HG03196 (cell line): ENCODE data around the gene C10orf105.

Experiments
- ATAC-seq: cut with Tn5 transposase; IDR thresholded peaks from one replicate; pipeline ENCODE4 v1.9.1; 2021; ENCODE audit not compliant: unreplicated experiment

Gene C10orf105

DNA sequence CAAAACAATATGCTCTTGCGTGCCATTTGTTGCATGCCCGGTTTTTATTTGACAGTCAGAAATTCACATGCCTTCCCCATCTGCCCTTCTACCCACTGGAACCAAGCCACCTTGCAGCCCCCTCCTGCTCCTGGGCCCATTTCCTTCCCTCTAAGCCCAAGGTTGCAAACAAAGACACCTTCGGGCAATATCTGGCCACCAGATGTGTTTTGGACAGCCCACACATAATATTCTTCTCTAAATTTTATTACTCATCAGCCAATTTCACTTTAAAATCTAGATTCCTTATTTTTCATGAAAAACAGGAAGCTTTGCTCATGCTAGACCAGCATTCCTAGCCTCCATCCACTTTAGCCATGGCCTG, 18.2 kb upstream of the C10orf105 start:
- ATAC-seq: no peak

DNA sequence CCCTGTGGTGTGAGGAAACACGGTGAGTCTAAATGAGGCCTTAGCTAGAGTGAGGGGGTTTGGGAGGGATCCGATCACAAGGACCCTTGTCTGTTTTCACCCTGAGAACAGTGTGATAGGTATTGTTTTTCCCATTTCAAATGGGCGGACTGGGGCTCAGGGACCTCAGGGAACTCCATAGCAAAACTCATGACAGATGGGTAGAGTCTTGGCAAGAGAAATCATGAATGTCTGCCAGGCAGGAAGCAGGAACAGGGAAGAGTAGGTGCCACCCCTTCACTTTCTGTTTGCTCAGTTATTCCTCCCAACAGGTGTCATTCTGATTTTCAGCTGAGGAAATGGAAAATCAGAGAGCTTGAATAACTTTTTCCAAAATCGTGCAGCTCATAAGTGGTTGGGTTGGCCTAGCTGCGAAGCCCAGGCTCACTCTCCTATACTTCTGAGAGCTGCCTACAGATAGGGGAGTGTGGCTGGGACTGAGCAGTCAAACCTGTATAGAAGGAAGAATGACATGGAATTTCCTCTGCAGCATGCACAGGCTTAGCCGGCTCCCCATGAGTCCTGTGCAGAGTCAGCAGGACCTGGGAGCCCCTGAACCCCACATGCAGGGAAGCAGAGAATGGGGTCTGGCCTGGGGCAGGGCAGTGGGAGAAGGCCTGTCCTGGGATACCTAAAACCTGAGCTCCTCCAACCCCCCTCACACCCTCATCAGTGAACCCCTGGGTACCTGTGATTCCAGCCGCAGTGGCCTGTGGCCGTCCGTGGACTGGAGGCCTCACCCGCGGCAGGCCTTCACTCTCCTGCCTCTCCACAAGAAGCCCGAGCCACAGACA, 17.6 kb upstream of the C10orf105 start:
- ATAC-seq: no peak

DNA sequence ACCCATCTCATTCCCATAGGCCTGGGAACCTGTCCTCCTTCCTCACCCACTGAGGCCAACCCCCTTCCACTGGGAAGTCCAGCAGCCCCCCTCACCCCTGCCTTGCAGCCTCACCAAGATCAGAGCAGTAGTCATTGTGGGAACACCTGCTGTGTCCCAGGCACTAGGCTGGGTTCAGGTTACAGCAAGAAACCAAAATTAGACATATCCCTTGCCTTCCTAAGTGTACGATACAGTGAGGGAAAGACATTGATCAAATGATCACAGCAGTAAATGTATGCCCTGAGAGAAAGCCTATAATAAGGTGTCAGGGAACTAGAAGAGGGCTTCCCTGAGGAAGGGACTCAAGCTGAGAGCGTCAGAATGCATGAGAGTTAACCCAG, 17.0 kb upstream of the C10orf105 start:
- no peak for ATAC-seq

DNA sequence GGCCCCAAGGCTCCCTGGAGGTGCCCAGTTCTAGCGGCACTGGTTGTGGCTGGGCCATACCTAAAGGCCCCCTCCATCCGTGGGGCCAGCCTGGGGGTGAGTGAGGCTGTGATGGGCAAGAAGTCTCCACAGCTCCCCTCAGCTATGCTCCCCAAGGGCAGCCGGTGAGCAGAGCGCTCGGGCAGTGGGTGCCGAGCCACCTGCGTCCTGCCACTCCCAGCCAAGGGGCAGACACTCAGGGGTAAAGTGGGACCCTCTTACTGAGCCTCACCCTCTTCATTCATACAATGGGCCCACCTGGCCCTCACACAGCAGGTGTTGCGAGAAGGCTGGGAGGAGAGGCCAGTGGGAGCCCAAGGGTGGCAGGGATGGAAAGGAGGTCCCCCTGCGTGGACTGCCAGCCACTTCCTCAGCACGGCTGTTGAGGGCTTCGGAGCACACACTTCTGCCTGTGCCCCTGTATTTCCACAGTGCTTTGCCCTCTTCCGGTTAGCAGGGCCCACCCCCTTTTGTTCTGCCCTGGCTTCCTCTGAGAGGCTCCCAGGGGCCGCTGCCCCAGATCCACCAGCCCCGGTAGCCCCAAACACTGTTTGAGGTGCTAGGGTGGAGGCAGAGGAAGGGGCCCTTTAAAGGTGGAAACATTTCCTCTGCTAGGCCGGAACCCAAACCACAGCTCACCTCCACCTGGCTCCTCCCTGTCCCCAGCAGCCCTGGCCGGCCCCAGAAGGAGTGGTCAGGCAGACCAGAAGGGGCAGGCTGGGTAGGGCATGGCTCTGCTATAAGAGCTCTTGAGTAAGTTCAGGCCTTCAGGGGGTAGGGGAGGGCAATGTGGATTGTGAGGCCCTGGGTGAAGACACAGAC, 16.4 kb upstream of the C10orf105 start:
- no peak for ATAC-seq

DNA sequence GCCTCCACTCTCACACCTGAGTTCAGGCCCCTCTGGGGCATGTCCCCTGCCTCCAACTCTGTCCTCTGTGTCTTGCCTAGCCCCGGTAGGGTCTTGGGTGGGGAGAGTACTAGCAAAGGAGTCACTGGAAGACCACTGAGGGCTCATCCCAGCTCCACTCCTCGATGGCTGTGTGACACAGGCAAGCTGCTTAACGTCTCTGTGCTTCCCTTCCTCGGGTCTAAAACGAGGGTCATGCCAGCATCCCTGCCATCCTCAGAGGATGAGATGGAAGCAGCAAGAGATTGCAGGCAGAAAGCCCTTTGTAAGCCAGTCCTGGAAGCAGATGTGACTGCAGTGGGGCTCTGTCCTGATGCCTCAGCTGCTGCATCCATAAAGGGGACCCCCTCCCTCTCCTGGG, 15.2 kb upstream of the C10orf105 start:
- ATAC-seq: no peak

DNA sequence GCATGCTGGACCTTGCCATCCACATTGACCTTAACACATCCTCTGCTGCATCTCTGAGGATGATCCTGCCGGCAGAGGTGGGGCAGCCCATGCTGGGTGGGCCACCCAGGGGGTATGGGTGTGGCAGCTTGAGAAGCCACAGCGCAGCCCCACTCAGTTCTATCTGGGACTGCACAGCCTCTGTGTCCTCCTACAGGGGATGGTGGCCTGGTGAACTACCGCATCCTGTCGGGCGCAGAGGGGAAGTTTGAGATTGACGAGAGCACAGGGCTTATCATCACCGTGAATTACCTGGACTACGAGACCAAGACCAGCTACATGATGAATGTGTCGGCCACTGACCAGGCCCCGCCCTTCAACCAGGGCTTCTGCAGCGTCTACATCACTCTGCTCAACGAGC, 12.2 kb upstream of the C10orf105 start:
- no peak for ATAC-seq

DNA sequence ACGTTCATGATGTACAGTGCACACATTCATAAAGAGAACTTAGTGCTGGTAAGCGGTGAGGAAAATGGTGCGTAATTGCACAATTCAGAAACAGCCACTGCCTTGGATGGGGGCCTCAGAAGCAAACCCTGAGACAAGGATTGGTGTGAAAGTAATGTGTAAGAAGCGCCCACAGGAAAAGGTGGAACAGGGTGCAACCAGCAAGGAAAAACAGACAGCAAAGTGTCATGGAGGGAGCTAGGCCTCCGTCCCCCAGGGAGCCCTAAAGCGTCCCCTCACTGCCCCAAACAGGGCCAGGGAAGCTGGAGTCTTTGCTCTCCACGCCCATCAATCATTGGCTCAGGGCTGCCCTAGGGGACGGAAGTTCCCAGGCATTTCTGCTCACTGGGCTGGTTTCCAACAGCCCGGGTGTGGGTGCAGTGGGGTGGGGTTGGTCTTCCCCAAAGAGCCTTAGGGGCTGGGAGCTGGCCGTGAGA, 9.6 kb upstream of the C10orf105 start:
- ATAC-seq: no peak

DNA sequence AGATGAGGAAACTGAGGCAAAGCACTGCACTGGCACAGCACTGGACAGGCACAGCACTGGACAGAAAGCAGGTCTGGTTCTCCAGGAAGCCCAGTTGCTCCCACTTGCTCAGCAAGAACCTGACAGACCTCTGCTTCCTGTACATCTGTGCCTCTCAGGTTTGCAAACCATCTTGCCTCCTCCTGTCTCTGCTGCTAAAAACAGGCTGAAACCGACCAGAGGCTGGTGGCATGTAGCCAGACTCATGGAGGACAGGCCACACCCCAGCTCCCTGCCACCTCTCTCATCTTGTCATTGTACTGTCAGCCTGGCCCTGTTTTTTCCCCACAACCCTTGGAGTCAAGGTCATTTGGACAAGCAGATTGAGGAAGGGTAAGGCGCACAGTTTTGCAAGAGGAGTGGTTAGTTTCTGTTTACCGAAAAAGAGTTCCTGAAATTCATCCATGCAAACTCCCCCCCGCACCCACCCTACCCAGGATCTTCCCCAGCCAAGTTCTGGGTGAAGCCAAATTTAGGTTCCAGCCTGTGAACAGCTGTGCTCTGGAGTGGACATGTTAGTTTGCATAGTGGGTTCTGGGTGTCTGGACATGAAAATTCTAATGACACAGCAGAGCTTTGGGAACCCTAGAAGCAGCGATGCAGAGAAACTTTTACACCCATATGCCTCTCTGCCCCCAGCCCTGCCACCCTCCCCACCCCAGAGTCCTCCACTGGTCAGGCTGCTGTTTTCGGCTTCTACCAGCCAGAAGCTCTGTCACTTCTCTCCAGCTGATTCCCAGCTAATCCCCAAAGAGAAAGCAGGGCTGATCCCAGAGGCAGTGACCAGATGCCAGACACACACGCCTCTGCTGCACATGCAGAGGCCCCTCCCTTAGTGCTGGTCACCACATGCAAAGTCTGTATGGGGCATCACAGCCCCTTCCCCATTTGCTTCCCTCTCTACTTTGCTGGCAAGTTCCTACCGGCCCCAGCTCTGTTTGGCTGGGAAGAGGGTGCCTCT, 8.5 kb upstream of the C10orf105 start:
- peak; percentile 55 for ATAC-seq

DNA sequence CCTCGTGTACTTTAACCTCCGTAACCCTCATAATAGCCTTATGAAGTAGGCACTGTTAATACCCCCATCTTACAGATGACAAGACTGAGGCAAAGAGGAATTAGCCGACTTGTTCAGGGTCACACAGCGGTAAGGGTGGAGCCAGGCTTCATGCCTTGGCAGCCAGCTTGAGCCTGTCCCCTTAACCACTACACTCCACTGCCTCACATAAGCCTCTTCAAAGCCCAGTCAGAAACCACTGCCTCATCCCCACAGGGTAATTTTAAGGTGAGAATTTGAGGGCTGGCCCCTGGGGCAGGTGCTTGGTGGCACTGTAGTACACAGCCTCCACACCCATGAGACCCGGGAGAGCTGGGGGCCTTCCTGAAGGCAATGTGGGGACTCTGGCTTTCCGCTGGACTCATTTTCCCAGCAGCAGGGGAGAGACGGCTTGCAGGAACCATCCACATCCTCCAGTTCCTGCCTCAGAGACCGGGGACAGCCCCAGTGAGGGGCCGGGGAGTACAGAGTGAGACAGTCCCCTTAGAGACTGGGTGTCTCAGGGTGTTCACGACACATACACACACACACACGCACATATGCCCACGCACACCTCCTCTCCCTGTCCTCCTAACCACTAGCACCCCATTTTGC, 7.6 kb upstream of the C10orf105 start:
- peak; percentile 34 for ATAC-seq

DNA sequence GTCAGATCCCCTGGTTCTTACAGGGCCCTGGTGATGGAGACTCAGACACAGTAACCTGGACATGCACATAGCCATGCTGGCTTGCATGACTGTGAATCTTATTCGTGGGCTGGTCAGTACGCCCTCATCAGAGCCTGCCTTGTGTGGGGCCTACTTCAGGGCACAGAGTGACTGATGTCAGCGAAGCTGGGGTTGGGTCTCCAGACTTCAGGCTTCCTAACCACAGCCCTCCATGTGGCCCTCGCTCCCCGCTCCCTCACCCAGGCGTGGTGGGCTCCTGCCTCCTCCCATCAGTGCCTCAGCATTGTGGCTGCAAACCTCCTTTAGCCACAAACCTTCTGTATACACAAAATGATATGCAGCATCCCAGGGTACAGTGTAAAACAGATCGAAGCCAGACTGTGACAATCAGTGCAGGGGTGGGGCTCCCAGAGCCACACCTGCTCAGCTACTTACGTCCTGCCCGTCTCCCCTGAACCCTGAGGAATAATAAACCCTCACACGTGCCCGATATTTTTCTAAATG, 7.1 kb upstream of the C10orf105 start:
- no peak for ATAC-seq

DNA sequence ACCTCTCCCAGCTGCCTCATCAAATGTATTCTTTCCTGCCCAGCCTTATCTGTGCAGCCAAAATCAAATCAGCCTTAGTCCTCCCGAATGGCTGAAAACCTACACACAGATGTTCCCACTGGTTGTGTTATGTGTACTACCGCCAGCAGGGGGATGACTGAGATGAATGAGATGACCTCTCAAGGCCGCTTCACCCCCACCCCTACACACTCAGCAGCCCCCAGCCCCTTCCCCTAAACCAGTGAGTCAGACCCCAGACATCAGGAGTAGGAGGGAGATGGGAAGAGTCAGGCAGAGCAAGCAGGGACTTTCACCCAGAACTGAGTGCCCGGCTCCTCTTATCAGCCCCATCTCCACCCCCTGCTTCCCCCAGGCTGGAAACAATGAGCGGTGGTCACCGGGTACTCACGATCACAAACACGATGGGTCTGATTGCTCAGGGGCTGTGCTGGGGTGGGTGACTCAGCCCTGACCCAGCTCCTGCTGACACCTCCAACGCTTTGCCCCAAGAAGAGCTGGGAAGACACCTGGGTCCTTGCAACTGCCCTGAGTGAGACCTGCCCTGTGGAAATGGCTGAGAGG, 6.5 kb upstream of the C10orf105 start:
- ATAC-seq: no peak

DNA sequence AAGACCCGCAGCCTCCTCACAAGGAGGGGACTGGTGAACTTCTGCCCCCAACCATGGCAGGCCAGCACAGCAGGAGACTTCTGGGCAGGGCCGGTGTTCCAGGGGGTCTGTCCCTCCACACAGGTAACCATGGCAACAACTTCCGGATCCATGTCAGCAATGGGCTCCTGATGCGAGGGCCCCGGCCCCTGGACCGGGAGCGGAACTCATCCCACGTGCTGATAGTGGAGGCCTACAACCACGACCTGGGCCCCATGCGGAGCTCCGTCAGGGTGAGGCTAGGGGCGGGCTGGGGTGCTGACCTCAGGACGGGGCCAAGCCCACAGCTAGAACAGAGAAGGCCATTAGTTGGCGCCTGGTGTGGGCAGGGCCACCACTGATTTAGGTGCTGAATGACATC, 5.7 kb upstream of the C10orf105 start:
- ATAC-seq: no peak

DNA sequence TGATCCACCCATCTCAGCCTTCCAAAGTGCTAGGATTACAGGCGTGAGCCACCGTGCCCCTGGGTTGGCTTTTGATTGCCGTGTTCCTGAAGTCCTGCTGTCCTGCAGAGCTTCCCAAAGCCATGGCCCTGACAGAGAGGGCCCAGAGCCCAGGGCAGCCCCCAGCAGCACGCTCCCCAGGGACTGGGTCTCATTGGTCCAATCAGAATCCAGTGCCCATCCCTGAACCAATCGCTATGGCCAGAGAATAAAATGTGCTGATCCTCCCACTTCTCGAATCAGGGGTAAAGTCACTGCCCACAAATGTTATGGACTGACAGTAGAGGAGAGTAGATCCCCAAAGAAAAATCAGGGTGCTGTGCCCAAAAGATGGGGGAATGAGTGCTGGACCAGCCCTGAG, 5.0 kb upstream of the C10orf105 start:
- ATAC-seq: no peak

DNA sequence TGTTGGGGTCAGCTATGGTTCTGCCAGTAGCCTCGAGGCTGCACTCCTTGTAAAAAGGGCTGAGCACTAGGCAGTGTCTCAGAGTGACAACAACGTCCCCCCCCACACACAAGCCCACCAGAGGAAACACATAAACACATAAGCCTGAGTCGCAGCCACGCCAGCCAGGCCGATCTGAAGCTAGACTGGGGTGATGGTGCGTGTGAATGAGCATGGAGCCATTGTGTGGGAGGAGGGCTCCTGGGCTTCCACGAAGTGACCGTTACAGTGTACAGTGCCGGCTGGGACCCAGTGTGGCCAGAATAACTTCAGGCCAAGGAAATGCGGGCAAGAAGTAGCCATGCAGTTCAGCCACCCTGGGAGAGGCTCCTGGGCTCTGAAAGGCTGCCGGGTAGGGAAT, 3.7 kb upstream of the C10orf105 start:
- no peak for ATAC-seq

DNA sequence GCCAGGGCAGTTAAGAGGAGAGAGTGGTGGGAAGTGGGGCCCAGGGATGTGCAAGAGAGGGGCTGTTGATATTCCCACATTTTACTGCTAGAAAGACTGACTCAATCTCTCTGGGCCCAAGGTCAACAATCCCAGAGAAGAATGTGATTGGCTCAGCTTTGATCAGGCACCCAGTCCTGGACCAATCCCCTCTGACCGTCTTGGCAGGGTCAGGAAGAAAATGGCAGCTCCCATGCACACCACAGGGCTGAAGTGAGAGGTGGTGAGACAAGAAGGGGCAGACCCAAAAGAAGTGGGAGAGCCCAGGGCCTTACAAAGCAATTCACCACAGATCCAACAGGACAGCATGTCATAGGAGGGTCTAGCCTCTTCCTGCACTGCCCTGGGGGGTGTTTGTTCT, 3.3 kb upstream of the C10orf105 start:
- ATAC-seq: no peak

DNA sequence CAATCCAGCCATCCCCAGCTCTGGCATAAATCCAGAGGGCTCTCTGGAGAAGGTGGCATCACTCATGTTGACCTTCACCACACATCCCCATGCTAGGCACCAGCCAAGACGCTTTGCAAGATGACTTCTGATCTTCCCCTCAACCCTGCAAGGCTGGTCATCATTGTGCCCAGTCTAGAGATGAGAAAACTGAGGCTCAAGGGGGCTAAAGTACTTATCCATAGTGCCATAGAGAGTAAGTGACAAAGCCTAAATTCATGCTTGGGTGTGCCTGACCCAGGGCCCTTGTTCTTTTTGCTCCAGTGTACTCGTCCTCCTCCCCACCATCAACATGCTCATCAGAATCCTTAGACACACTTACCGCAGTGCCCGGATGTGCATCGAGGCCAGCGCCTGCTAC, 1.7 kb upstream of the C10orf105 start:
- ATAC-seq: no peak

DNA sequence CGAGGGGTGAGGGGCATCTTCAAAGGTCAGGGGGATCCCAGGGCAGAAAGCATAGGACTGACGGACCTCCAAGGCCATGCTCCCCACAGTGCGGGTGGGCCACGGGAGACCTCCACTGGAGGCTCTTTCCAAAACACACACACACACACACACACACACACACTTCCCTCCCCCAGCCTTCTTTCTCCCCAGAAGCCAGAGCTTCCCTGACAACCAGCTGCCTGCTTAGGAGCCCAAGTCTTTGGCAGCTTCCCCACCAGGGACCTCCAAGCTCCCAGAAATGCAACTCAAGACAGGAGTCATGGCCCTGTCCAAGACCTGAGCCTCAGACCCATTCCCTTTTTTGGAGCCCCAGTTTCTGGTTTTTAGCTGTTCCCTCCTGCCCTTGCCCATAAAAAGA, 710 bp upstream of the C10orf105 start:
- ATAC-seq: no peak

DNA sequence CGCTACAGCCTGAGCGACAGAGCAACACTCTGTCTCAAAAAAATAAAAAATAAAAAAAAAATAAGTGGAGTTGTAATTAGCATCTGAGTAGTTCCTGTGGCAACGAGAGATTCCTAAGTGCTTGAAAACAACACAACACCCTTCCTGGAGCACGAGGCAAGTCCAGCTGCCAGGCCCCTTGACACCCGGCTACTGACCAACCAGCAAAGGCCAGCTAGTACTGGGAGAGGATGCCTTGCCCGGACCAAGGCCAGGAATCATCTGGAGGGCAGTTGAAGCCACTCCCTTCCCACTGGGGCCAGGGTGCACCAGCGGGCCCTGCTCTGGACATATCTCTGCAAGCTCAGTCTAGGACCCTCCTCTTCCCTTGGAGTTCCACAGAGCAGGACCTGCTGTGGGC, 536 bp downstream of the C10orf105 start:
- ATAC-seq: no peak

DNA sequence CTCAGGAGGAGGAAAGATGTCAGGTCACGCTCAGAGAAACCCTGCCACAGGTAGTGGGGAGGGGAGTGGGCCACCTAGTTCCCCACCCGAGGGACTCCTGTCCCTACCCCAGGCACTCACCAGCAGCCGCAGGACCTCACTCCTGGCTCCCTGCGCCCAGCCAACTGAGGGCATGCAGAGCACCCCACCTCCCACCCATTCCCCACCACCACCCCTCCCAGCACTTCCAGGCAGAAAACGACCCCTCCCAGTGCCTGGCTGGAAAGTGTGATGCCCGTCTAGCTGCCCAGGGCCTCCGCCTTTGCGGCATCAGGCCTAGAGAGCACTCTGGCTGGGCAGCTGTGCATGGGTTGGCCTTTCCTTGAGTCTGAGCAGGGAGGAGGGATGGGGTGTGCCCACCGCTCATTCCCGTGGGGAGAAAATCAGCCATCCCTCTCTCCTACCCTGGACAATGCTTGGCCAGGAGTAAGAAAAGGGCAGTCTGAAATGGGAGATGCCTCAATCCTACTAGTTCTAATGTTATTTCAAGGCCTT, 1.3 kb downstream of the C10orf105 start:
- no peak for ATAC-seq

DNA sequence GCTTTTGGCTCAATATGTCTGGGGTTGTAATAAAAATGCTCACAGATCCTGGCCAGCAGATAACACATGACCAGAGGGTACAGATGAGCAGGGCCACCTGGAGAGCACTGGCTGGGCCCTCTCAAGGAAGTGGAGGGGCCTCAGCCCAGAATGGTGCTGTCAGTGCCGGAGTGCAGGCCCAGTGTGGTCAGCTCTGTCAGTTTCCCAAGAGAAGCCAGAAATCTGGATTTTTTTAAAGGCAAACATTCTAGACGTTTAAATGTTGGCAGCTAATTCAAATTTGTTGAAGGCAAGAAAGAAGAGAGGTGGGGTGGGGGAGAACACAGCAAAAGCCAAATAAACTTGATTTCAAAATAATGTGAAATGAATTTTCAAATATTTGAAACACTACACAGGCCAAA, 2.0 kb downstream of the C10orf105 start:
- no peak for ATAC-seq
